IMR-90 (cell line): ENCODE measurements around the gene COL28A1.

Experiments used
- POLR2A ChIP-seq: IDR thresholded peaks from 2 replicates; pipeline ENCODE4 v1.6.1; 2012; ENCODE audit warnings: mild to moderate bottlenecking, low read depth, low read length
- USF2 ChIP-seq: fragments of 150-350 bp; IDR thresholded peaks from 2 replicates; pipeline ENCODE4 v1.6.1; 2017; ENCODE audit warnings: mild to moderate bottlenecking, antibody characterized with exemption, low read length, low read depth

- TF ChIP-seq POLR2A (no peak), USF2 (no peak)
Observed at GRCh38 chr7:7369134-7369533, 166.5 kb downstream of the COL28A1 start.
